PFSK-1 (cell line): Measurements from ENCODE around the gene PLAU.

Source experiments
- FOXP2 ChIP-seq: optimal IDR thresholded peaks from 2 replicates; pipeline ENCODE3; 2011; ENCODE audit warnings: borderline replicate concordance, control low read depth, inconsistent platforms; ENCODE audit not compliant: insufficient read depth; ENCODE audit errors: extremely low read length, extremely low read depth
- POLR2AphosphoS5 ChIP-seq: IDR thresholded peaks from 2 replicates; pipeline ENCODE4 v1.6.1; 2012; ENCODE audit warnings: low read depth, mild to moderate bottlenecking, control low read depth, low read length, moderate library complexity
- REST ChIP-seq, 2 experiments: IDR thresholded peaks; 2 replicates each; pipeline versions ENCODE4 v1.6.1 to v1.8.0; 2011 to 2012; ENCODE audit warnings: low read depth in 2 of 2, low read length in 2 of 2, control low read depth in 1 of 2, inconsistent platforms in 1 of 2, mild to moderate bottlenecking in 1 of 2, moderate library complexity in 1 of 2; ENCODE audit not compliant: insufficient read depth in 1 of 2
- SIN3A ChIP-seq: IDR thresholded peaks from 2 replicates; pipeline ENCODE4 v1.6.1; 2012; ENCODE audit warnings: mild to moderate bottlenecking, low read length, moderate library complexity, borderline replicate concordance; ENCODE audit not compliant: insufficient read depth
- TAF1 ChIP-seq: IDR thresholded peaks from 2 replicates; pipeline ENCODE4 v1.6.1; 2012; ENCODE audit warnings: low read length, control low read depth, borderline replicate concordance; ENCODE audit not compliant: insufficient read depth

- TF ChIP-seq POLR2AphosphoS5 = no peak
- TF ChIP-seq SIN3A = no peak
- TF ChIP-seq TAF1 = no peak
- TF ChIP-seq REST (IDR thresholded peaks at IDR 0.05; ENCODE audit: insufficient read depth in 1 of 2, low read depth in 2 of 2, low read length in 2 of 2) = no peak
- TF ChIP-seq FOXP2 = no peak
Measured at GRCh38 chr10:73916761-73917470, 6.0 kb downstream of the PLAU start.
